Mammary epithelial cell (primary cell): ENCODE results near the gene MOGAT3.

ENCODE experiments used
- EZH2 ChIP-seq: IDR thresholded peaks from 2 replicates; pipeline ENCODE4 v1.6.1; 2012; ENCODE audit warnings: low read length, inconsistent platforms, borderline replicate concordance
- TF ChIP-seq, protein P1 (sequence below), 2 donors: IDR thresholded peaks in 1 of 2; conservative IDR thresholded peaks in 1 of 2; 2 replicates each; pipeline ENCODE4 v1.5.1; 2011 to 2012; ENCODE audit warnings: inconsistent platforms in 2 of 2, low read length in 2 of 2, mild to moderate bottlenecking in 2 of 2, control low read depth in 1 of 2, low read depth in 1 of 2; ENCODE audit not compliant: insufficient read depth in 1 of 2; ENCODE audit errors: extremely low read depth in 1 of 2

DNA sequence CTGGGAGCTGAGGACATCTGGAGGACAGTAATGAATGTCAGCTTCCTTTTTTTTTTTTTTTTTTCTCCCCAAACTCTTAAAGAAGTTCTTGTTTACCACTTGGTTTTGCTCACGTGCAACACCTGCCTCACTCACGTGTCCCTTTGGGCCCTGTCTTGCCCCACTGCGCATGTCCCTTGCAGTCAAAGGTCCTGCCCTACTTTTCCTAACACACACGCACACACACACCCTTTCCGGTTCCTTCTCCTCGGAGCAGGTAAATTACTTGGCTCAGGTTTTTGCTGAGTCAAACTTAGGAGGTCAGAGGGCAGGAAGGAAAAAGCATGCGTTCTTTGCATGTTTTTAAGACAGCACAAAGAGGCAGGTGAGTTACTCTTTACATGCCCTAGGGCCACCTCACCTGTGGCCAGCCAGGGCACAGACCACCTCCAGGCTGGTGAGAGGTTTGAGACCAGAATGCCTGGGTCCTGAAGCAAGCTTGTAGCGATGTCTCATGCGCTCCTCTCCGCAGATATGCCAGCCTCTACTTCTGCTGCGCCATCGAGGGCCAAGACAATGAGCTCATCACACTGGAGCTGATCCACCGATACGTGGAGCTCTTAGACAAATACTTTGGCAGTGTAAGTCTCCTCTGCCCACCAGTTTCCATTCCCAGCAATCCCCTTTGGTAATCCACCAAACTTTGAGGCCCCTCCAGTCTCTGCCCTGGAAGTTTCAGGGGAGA, 43.8 kb downstream of the MOGAT3 start:
- TF ChIP-seq, protein P1, sequence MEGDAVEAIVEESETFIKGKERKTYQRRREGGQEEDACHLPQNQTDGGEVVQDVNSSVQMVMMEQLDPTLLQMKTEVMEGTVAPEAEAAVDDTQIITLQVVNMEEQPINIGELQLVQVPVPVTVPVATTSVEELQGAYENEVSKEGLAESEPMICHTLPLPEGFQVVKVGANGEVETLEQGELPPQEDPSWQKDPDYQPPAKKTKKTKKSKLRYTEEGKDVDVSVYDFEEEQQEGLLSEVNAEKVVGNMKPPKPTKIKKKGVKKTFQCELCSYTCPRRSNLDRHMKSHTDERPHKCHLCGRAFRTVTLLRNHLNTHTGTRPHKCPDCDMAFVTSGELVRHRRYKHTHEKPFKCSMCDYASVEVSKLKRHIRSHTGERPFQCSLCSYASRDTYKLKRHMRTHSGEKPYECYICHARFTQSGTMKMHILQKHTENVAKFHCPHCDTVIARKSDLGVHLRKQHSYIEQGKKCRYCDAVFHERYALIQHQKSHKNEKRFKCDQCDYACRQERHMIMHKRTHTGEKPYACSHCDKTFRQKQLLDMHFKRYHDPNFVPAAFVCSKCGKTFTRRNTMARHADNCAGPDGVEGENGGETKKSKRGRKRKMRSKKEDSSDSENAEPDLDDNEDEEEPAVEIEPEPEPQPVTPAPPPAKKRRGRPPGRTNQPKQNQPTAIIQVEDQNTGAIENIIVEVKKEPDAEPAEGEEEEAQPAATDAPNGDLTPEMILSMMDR (conservative IDR thresholded peaks at IDR 0.05 in 1 of 2, IDR thresholded peaks at IDR 0.05 in 1 of 2; ENCODE audit: extremely low read depth in 1 of 2, insufficient read depth in 1 of 2, low read depth in 1 of 2, low read length in 2 of 2): no peak
- TF ChIP-seq EZH2: no peak
